ENCODE results near the gene GK.
"Not testable (repeated sequence)": the region's sequence is repeated elsewhere in the genome, so short reads cannot be mapped to it uniquely, and the experiment has no call there.

The GK gene

DNA sequence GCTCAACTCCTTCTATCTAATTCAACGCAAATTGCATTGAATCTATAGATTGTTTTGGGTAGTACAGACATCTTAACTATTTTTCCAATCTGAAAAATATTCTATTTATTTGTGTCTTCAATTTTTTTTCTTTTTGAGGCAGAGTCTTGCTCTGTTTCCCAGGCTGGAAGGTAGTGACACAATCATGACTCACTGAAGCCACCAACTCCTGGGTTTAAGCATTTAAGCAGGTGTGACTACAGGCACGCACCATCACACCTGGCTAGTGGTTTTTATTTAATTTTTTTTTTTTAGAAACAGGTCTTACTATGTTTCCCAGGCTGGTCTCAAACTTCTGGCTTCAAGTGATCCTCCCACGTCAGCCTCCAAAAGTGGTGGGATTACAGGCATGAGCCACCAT lies 98.3 kb downstream of the GK start:
- H3K4me2 ChIP-seq (ENCODE audit: low read depth, low read length, poor library complexity, severe bottlenecking): no peak overlapping the region
- no peak overlapping the region for H3K4me3 ChIP-seq (ENCODE audit: low read length, poor library complexity, severe bottlenecking)
- no peaks in the 10 kb centered on the region for H3K9me2 ChIP-seq (replicated peaks; ENCODE audit: low read depth, low read length)
- no peaks in the 10 kb centered on the region for H3K36me3 ChIP-seq (ENCODE audit: insufficient read depth, low read length)
- H3K27me3 ChIP-seq (ENCODE audit: insufficient read depth, low read length, poor library complexity, severe bottlenecking): no peaks in the 10 kb centered on the region
- H4K20me1 ChIP-seq (ENCODE audit: insufficient read depth, low read length, poor library complexity, severe bottlenecking): no peaks in the 10 kb centered on the region
- H3K9me3 ChIP-seq (ENCODE audit: insufficient read depth, low read depth, low read length): no peaks in the 10 kb centered on the region
- no peaks in the 10 kb centered on the region for H3K79me2 ChIP-seq (ENCODE audit: insufficient read depth, low read length)
- TF ChIP-seq EZH2phosphoT487 (IDR thresholded peaks at IDR 0.05; ENCODE audit: borderline replicate concordance): no peak
- no peak for TF ChIP-seq CTCF (conservative IDR thresholded peaks at IDR 0.05; ENCODE audit: low read length)
- H3K4me1 ChIP-seq (ENCODE audit: insufficient read depth, low read length, poor library complexity, severe bottlenecking): no peaks in the 10 kb centered on the region
- no peak overlapping the region for H3K9ac ChIP-seq (ENCODE audit: low read depth, low read length, poor library complexity, severe bottlenecking)
- no peaks in the 10 kb centered on the region for H3F3A ChIP-seq (ENCODE audit: low read depth)
- H2AFZ ChIP-seq (ENCODE audit: low read length): no peak overlapping the region

GRCh38 chrX:30762755-30763154 lies 109.5 kb downstream of the GK start:
- Histone ChIP-seq H3K9me3 (ENCODE audit: insufficient read depth, low read depth, low read length) (no peaks in the 10 kb centered on the region), H3K27me3 (ENCODE audit: insufficient read depth, low read length, poor library complexity, severe bottlenecking) (no peaks in the 10 kb centered on the region), H3K79me2 (ENCODE audit: insufficient read depth, low read length) (no peaks in the 10 kb centered on the region), H3K4me1 (ENCODE audit: insufficient read depth, low read length, poor library complexity, severe bottlenecking) (no peaks in the 10 kb centered on the region), H3K4me3 (ENCODE audit: low read length, poor library complexity, severe bottlenecking) (no peak overlapping the region), H3K9me2 (replicated peaks; ENCODE audit: low read depth, low read length) (no peaks in the 10 kb centered on the region), H3K4me2 (ENCODE audit: low read depth, low read length, poor library complexity, severe bottlenecking) (no peak overlapping the region), H3K36me3 (ENCODE audit: insufficient read depth, low read length) (no peaks in the 10 kb centered on the region), H4K20me1 (ENCODE audit: insufficient read depth, low read length, poor library complexity, severe bottlenecking) (no peaks in the 10 kb centered on the region), H3K9ac (ENCODE audit: low read depth, low read length, poor library complexity, severe bottlenecking) (no peak overlapping the region), H3F3A (ENCODE audit: low read depth) (no peaks in the 10 kb centered on the region), H2AFZ (ENCODE audit: low read length) (no peak overlapping the region)
- no peak for TF ChIP-seq CTCF (conservative IDR thresholded peaks at IDR 0.05; ENCODE audit: low read length)
- TF ChIP-seq EZH2phosphoT487 (IDR thresholded peaks at IDR 0.05; ENCODE audit: borderline replicate concordance): no peak

DNA sequence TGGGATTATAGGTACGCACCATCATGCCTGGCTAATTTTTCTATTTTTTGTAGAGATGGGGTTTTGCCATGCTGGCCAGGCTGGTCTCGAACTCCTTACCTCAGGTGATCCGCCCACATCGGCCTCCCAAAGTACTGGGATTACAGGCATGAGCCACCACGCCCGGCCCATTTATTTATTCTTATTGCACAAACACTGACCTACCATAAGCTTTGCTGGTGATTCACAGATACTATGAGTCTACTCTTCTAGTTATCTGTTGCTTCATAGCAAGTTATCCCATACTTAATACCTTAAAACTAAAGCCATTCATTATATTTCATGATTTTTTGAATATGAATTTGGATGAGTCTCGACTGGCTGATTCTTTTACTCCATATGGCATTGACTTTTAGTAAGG lies 120.5 kb downstream of the GK start:
- H3K79me2 ChIP-seq (ENCODE audit: insufficient read depth, low read length); H3K36me3 ChIP-seq (ENCODE audit: insufficient read depth, low read length); H3K9ac ChIP-seq (ENCODE audit: low read depth, low read length, poor library complexity, severe bottlenecking); H3K4me2 ChIP-seq (ENCODE audit: low read depth, low read length, poor library complexity, severe bottlenecking); H3K9me3 ChIP-seq (ENCODE audit: insufficient read depth, low read depth, low read length); H3K9me2 ChIP-seq (replicated peaks; ENCODE audit: low read depth, low read length); H3K27me3 ChIP-seq (ENCODE audit: insufficient read depth, low read length, poor library complexity, severe bottlenecking); H3F3A ChIP-seq (ENCODE audit: low read depth); H2AFZ ChIP-seq (ENCODE audit: low read length); H3K4me1 ChIP-seq (ENCODE audit: insufficient read depth, low read length, poor library complexity, severe bottlenecking); H3K4me3 ChIP-seq (ENCODE audit: low read length, poor library complexity, severe bottlenecking); H4K20me1 ChIP-seq (ENCODE audit: insufficient read depth, low read length, poor library complexity, severe bottlenecking): not testable (repeated sequence)

DNA sequence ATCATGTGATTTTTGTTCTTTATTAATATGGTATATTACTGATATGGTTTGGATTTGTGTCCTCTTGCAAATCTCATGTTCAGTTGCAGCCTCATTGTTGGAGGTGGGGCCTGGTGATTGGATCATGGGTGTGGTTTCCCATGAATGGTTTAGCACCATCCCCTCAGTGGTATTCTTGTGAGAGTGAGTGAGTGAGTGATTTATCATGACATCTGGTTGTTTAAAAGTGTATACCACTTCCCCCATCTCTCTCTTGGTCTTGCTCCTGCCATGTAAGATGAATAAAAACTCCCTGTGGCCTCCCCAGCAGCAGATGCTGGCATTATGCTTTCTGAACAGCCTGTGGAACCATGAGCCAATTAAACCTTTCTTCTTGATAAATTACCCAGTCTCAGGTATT lies 124.4 kb downstream of the GK start:
- H3K36me3 ChIP-seq (ENCODE audit: insufficient read depth, low read length): no peaks in the 10 kb centered on the region
- no peaks in the 10 kb centered on the region for H3K4me1 ChIP-seq (ENCODE audit: insufficient read depth, low read length, poor library complexity, severe bottlenecking)
- H3K9me2 ChIP-seq (replicated peaks; ENCODE audit: low read depth, low read length): no peaks in the 10 kb centered on the region
- H2AFZ ChIP-seq (ENCODE audit: low read length): no peak overlapping the region
- no peaks in the 10 kb centered on the region for H3K27me3 ChIP-seq (ENCODE audit: insufficient read depth, low read length, poor library complexity, severe bottlenecking)
- H3K4me3 ChIP-seq (ENCODE audit: low read length, poor library complexity, severe bottlenecking): no peak overlapping the region
- H3K9ac ChIP-seq (ENCODE audit: low read depth, low read length, poor library complexity, severe bottlenecking): no peak overlapping the region
- no peaks in the 10 kb centered on the region for H3K79me2 ChIP-seq (ENCODE audit: insufficient read depth, low read length)
- H3K9me3 ChIP-seq (ENCODE audit: insufficient read depth, low read depth, low read length): no peaks in the 10 kb centered on the region
- H3K4me2 ChIP-seq (ENCODE audit: low read depth, low read length, poor library complexity, severe bottlenecking): no peak overlapping the region
- H4K20me1 ChIP-seq (ENCODE audit: insufficient read depth, low read length, poor library complexity, severe bottlenecking): no peaks in the 10 kb centered on the region
- TF ChIP-seq EZH2phosphoT487 (IDR thresholded peaks at IDR 0.05; ENCODE audit: borderline replicate concordance): no peak
- TF ChIP-seq CTCF (conservative IDR thresholded peaks at IDR 0.05; ENCODE audit: low read length): no peak
- H3F3A ChIP-seq (ENCODE audit: low read depth): no peaks in the 10 kb centered on the region
